ENCODE measurements around the gene NAA35. TPM values are rescaled to one million over a fixed set of nuclear protein-coding genes. Genes with fewer than 3 reads are reported as not detected.

Gene NAA35
- polyA plus RNA-seq, 2 donors, result 4.0 to 9.5 TPM

DNA sequence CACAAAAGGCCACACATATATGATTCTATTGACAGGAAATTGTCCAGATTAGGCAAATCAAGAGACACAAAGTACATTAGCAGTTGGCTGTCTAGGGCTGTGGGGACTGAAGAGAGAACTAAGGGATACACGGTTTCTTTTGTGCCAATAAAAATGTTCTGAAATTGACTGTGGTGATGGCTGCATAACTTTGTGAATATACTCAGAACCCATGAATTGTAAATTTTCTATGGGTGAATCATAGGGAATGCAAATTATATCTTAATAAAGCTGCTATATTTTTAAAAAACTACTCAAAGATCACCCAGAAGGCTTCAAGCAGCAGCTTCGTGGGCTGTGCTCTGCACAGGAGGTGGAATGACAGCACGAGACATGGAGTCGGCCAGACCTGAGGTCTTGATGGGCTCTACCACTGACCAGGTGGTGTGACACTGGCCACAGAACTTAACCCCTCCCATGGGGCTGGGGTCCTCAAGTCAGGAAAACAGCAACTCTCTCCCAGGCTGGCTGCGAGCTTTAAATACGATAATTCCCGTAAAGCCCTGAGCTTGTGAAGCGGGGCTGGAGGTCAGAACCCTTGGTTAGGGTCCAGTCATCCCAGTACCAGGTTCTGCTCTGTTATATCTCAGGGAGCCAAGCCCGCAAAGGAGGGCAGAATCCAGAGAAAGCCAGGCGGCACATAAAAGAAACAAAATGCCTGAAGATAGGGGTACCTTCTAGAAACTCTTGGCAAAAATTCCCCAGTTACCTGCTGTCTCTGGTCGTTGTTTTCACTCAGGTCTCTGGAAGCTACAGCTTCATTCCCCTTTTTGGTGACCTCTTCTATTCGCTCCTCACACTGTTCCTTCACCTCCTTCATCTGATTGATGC, 99.3 kb downstream of the NAA35 start:
- whole genome bisulfite sequencing, 2 donors, result 92 to 94% methylated on average over 12 of the region's 12 CpGs
- no peaks in the 10 kb centered on the region for H3K27me3 ChIP-seq (ENCODE audit: control insufficient read depth in 1 of 2, insufficient read depth in 2 of 2, low read length in 2 of 2)

DNA sequence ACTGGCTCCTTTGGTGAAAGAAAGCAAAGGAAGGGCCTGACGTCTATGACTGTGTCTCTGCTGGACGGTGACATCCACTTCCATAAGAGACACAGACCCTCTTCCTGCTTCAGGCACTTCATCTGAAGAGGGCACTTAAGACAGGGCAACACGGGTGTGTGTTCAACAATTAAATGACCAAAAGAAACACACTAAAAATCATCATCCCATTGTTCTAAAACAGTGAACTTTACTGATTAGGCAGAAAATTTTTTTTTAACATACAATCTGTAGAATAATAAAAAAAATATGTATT, 99.9 kb downstream of the NAA35 start:
- H3K4me1 ChIP-seq (ENCODE audit: control insufficient read depth in 2 of 2, insufficient read depth in 2 of 2, low read length in 1 of 2), result no peaks in the 10 kb centered on the region
- H3K27ac ChIP-seq (ENCODE audit: low read depth in 2 of 2, low read length in 1 of 2), result no peak overlapping the region
- H3K27me3 ChIP-seq (ENCODE audit: control insufficient read depth in 1 of 2, insufficient read depth in 2 of 2, low read length in 2 of 2), result no peaks in the 10 kb centered on the region
- H3K36me3 ChIP-seq (ENCODE audit: control insufficient read depth in 2 of 2, insufficient read depth in 2 of 2, low read length in 1 of 2), result peaks cover 0 to 2% of the 10 kb centered on the region in 2 donors
- H3K9me3 ChIP-seq (ENCODE audit: control insufficient read depth in 2 of 2, insufficient read depth in 1 of 2, low read depth in 1 of 2, low read length in 1 of 2), result no peaks in the 10 kb centered on the region
- H3K4me3 ChIP-seq (ENCODE audit: low read depth in 1 of 2, low read length in 2 of 2), result no peak overlapping the region
- WGBS, 2 donors, result 69 to 76% methylated on average over 3 of the region's 3 CpGs

More for the DNA sequence above, 99.3 kb downstream of the NAA35 start:
- H3K4me3 ChIP-seq (ENCODE audit: low read depth in 1 of 2, low read length in 2 of 2), result no peak overlapping the region
- H3K36me3 ChIP-seq (ENCODE audit: control insufficient read depth in 2 of 2, insufficient read depth in 2 of 2, low read length in 1 of 2), result peaks cover 0 to 2% of the 10 kb centered on the region in 2 donors
- H3K27ac ChIP-seq (ENCODE audit: low read depth in 2 of 2, low read length in 1 of 2), result no peak overlapping the region
- no peaks in the 10 kb centered on the region for H3K9me3 ChIP-seq (ENCODE audit: control insufficient read depth in 2 of 2, insufficient read depth in 1 of 2, low read depth in 1 of 2, low read length in 1 of 2)
- no peaks in the 10 kb centered on the region for H3K4me1 ChIP-seq (ENCODE audit: control insufficient read depth in 2 of 2, insufficient read depth in 2 of 2, low read length in 1 of 2)

DNA sequence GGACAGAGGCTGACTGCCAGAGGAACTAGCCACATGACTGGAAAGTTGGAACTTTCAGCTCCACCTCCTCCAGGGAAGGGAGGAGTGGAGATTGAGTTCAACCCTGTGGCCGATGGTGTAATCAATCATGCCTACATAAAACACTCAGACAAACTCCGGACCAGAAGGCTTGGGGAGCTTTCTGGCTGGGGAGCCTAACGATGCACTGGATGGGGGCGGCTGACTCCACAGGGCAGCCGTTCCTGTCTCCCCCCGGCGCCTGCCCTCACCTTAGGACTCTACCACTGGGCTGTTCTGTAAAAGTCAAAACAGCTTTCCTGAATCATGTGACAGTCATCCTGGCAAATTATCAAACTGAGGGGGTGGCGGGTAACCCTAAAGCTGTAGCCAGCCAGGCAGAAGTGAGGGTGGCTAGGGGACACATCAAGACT, 100.4 kb downstream of the NAA35 start:
- no peaks in the 10 kb centered on the region for H3K4me1 ChIP-seq (ENCODE audit: control insufficient read depth in 2 of 2, insufficient read depth in 2 of 2, low read length in 1 of 2)
- 48 to 50% methylated on average over 8 of the region's 8 CpGs for WGBS, 2 donors
- no peak overlapping the region for H3K27ac ChIP-seq (ENCODE audit: low read depth in 2 of 2, low read length in 1 of 2)
- peaks cover 0 to 2% of the 10 kb centered on the region in 2 donors for H3K36me3 ChIP-seq (ENCODE audit: control insufficient read depth in 2 of 2, insufficient read depth in 2 of 2, low read length in 1 of 2)
- H3K4me3 ChIP-seq (ENCODE audit: low read depth in 1 of 2, low read length in 2 of 2), result no peak overlapping the region
- H3K27me3 ChIP-seq (ENCODE audit: control insufficient read depth in 1 of 2, insufficient read depth in 2 of 2, low read length in 2 of 2), result no peaks in the 10 kb centered on the region
- no peaks in the 10 kb centered on the region for H3K9me3 ChIP-seq (ENCODE audit: control insufficient read depth in 2 of 2, insufficient read depth in 1 of 2, low read depth in 1 of 2, low read length in 1 of 2)

DNA sequence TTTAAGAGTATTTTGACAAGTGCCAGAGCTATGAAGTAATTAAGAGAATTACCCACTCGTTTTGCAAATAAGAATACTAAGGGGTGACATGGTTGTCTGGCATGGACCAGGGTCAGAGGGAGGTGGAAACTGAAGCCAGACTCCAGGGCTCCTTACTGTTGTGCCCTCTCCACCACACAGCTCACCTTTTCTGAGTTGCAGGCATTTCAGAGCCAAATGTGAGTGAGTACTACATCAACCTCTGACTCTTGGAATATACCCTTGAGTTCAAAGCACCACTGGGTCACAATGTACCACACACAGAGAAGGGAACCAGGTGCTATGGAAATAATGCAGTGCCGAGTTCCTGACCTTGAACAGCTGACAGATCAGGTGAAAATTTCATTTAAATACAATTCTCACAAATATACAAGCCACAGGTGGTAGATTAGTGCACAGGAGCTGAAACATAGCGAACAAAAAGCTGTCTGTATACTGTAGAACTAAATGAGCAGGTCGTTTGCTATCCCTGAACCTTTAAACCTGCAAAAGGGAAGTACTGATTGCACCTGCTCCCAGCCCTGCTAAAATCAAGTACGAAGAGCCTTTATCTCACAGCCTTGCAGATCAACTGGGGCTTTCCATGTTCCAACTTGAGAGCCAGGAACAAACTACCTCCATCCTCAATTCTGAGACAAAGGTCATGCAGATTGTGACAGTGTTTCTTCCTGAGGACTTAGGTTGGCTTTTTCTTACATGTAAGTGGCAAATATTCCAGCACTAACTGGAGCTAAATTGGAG, 101.4 kb downstream of the NAA35 start:
- 60 to 69% methylated on average over 5 of the region's 5 CpGs for WGBS, 2 donors
- Histone ChIP-seq H3K36me3 (ENCODE audit: control insufficient read depth in 2 of 2, insufficient read depth in 2 of 2, low read length in 1 of 2) (peaks cover 0 to 2% of the 10 kb centered on the region in 2 donors), H3K27me3 (ENCODE audit: control insufficient read depth in 1 of 2, insufficient read depth in 2 of 2, low read length in 2 of 2) (no peaks in the 10 kb centered on the region), H3K4me1 (ENCODE audit: control insufficient read depth in 2 of 2, insufficient read depth in 2 of 2, low read length in 1 of 2) (no peaks in the 10 kb centered on the region), H3K9me3 (ENCODE audit: control insufficient read depth in 2 of 2, insufficient read depth in 1 of 2, low read depth in 1 of 2, low read length in 1 of 2) (no peaks in the 10 kb centered on the region), H3K27ac (ENCODE audit: low read depth in 2 of 2, low read length in 1 of 2) (no peak overlapping the region), H3K4me3 (ENCODE audit: low read depth in 1 of 2, low read length in 2 of 2) (no peak overlapping the region)

DNA sequence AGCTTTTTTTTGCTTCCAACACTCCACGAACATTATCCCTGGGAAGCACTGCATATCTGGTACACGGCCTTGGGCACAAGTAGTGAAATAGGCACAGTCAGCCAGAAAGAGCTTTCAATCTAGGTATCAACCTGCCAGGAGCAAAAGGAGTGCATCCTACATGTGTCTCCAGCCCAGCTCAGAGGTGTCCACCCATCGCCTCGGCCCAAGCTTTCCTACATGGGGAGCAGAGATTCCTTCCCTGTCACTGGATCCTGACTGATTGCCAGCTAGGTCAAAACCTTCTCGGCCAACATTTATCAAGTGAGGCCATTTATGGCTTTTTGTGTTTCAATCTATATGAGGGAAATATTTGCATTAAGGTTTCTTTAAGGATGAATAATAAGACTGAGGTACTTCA, 102.6 kb downstream of the NAA35 start:
- no peak overlapping the region for H3K27ac ChIP-seq (ENCODE audit: low read depth in 2 of 2, low read length in 1 of 2)
- WGBS, 2 donors, result 88 to 89% methylated on average over 5 of the region's 5 CpGs
- H3K4me1 ChIP-seq (ENCODE audit: control insufficient read depth in 2 of 2, insufficient read depth in 2 of 2, low read length in 1 of 2), result no peaks in the 10 kb centered on the region
- H3K27me3 ChIP-seq (ENCODE audit: control insufficient read depth in 1 of 2, insufficient read depth in 2 of 2, low read length in 2 of 2), result no peaks in the 10 kb centered on the region
- H3K36me3 ChIP-seq (ENCODE audit: control insufficient read depth in 2 of 2, insufficient read depth in 2 of 2, low read length in 1 of 2), result peaks cover 0 to 2% of the 10 kb centered on the region in 2 donors
- no peaks in the 10 kb centered on the region for H3K9me3 ChIP-seq (ENCODE audit: control insufficient read depth in 2 of 2, insufficient read depth in 1 of 2, low read depth in 1 of 2, low read length in 1 of 2)
- no peak overlapping the region for H3K4me3 ChIP-seq (ENCODE audit: low read depth in 1 of 2, low read length in 2 of 2)

DNA sequence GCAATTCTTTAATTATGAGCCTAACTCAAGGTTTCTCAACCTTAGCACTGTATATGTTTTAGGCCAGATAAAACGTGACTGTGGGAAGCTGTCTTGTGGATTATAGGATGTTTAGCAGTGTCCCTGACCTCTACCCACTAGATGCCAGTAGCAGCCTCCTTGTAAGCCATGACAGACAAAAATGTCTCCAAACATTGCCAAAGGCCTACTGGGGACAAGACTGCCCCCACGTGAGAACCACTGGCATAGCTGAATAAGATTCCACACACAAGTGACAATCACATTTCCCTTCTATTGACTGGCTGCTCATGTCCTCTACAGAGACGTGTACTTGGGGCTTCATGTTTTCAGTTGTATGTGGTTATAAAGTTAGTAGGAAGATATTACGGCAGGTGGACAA, 103.1 kb downstream of the NAA35 start:
- no peaks in the 10 kb centered on the region for H3K27me3 ChIP-seq (ENCODE audit: control insufficient read depth in 1 of 2, insufficient read depth in 2 of 2, low read length in 2 of 2)
- no peak overlapping the region for H3K4me3 ChIP-seq (ENCODE audit: low read depth in 1 of 2, low read length in 2 of 2)
- WGBS, 2 donors, result 90 to 92% methylated on average over 4 of the region's 4 CpGs
- H3K4me1 ChIP-seq (ENCODE audit: control insufficient read depth in 2 of 2, insufficient read depth in 2 of 2, low read length in 1 of 2), result no peaks in the 10 kb centered on the region
- H3K27ac ChIP-seq (ENCODE audit: low read depth in 2 of 2, low read length in 1 of 2), result no peak overlapping the region
- peaks cover 0 to 2% of the 10 kb centered on the region in 2 donors for H3K36me3 ChIP-seq (ENCODE audit: control insufficient read depth in 2 of 2, insufficient read depth in 2 of 2, low read length in 1 of 2)
- no peaks in the 10 kb centered on the region for H3K9me3 ChIP-seq (ENCODE audit: control insufficient read depth in 2 of 2, insufficient read depth in 1 of 2, low read depth in 1 of 2, low read length in 1 of 2)

DNA sequence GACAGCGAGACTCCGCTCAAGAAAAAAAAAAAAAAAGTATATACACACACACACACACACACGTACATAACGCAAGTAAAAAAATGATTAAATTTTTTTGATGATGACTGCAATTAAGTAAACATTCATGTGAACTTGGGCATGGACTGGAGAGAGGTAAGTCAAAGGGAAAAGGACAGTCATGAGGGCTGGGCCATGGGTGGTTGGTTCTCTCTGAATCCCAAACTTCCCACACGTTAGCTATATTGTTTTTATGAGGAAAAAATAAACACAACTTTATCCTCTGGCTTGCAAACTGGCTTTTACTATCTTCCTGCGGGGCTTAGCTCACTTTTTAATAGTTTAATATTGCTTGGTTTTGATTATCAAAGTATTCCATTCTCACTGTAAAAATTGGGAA, 104.7 kb downstream of the NAA35 start:
- peaks cover 0 to 2% of the 10 kb centered on the region in 2 donors for H3K36me3 ChIP-seq (ENCODE audit: control insufficient read depth in 2 of 2, insufficient read depth in 2 of 2, low read length in 1 of 2)
- H3K27me3 ChIP-seq (ENCODE audit: control insufficient read depth in 1 of 2, insufficient read depth in 2 of 2, low read length in 2 of 2), result no peaks in the 10 kb centered on the region
- H3K4me1 ChIP-seq (ENCODE audit: control insufficient read depth in 2 of 2, insufficient read depth in 2 of 2, low read length in 1 of 2), result no peaks in the 10 kb centered on the region
- 85 to 88% methylated on average over 6 of the region's 6 CpGs for WGBS, 2 donors
- no peak overlapping the region for H3K4me3 ChIP-seq (ENCODE audit: low read depth in 1 of 2, low read length in 2 of 2)
- H3K27ac ChIP-seq (ENCODE audit: low read depth in 2 of 2, low read length in 1 of 2), result no peak overlapping the region
- H3K9me3 ChIP-seq (ENCODE audit: control insufficient read depth in 2 of 2, insufficient read depth in 1 of 2, low read depth in 1 of 2, low read length in 1 of 2), result no peaks in the 10 kb centered on the region

DNA sequence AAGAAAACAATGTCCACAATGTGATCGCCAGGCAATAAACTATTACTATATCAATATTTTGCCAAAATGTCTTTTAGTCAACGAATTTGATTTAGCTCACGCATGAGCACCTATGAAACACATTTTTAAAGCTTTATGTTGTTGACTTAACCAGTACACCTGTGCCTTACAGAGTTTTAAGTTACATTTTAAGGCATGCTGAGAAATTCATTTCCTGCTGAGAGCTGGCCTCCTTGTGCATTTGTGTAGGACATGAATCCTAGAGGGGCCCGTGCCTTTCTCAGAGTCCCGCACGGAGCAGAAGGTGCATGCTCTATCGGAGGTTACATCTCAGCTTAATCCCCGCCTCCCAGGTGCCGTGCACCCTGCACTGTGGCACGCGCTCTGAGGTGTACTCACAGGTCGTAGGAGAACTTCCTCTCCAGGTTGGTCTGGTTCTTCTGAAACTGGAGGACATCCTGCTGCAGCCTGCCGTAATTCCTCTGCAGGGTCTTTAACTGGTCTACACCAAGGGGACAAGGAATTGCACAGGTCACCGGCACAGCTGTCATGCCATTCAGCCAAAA, 105.2 kb downstream of the NAA35 start:
- no peaks in the 10 kb centered on the region for H3K9me3 ChIP-seq (ENCODE audit: control insufficient read depth in 2 of 2, insufficient read depth in 1 of 2, low read depth in 1 of 2, low read length in 1 of 2)
- H3K27ac ChIP-seq (ENCODE audit: low read depth in 2 of 2, low read length in 1 of 2), result no peak overlapping the region
- no peaks in the 10 kb centered on the region for H3K4me1 ChIP-seq (ENCODE audit: control insufficient read depth in 2 of 2, insufficient read depth in 2 of 2, low read length in 1 of 2)
- no peak overlapping the region for H3K4me3 ChIP-seq (ENCODE audit: low read depth in 1 of 2, low read length in 2 of 2)
- no peaks in the 10 kb centered on the region for H3K27me3 ChIP-seq (ENCODE audit: control insufficient read depth in 1 of 2, insufficient read depth in 2 of 2, low read length in 2 of 2)
- 84 to 90% methylated on average over 14 of the region's 14 CpGs for WGBS, 2 donors
- peaks cover 0 to 2% of the 10 kb centered on the region in 2 donors for H3K36me3 ChIP-seq (ENCODE audit: control insufficient read depth in 2 of 2, insufficient read depth in 2 of 2, low read length in 1 of 2)

DNA sequence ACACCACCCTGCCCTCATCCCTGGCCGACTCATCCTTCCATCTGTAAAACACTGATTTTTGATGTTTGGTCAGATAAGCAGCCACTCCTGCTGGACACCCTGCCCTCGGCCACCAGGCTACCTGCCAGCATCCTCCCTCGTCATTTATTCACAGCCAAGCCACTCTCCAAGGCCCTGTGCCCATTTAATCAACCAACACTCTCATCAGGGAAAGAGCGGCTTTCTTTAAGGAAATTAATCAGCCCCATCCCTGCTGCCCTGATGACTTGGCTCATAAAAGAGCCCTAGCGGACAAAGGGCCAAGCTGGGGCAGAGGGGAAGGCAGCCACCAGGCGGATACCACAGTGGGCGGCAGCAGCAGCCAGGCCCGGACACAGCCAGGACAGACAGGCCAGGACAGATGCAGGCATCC, 106.0 kb downstream of the NAA35 start:
- Histone ChIP-seq H3K9me3 (ENCODE audit: control insufficient read depth in 2 of 2, insufficient read depth in 1 of 2, low read depth in 1 of 2, low read length in 1 of 2) (no peaks in the 10 kb centered on the region), H3K4me1 (ENCODE audit: control insufficient read depth in 2 of 2, insufficient read depth in 2 of 2, low read length in 1 of 2) (no peaks in the 10 kb centered on the region), H3K36me3 (ENCODE audit: control insufficient read depth in 2 of 2, insufficient read depth in 2 of 2, low read length in 1 of 2) (peaks cover 0 to 2% of the 10 kb centered on the region in 2 donors), H3K27ac (ENCODE audit: low read depth in 2 of 2, low read length in 1 of 2) (no peak overlapping the region), H3K27me3 (ENCODE audit: control insufficient read depth in 1 of 2, insufficient read depth in 2 of 2, low read length in 2 of 2) (no peaks in the 10 kb centered on the region), H3K4me3 (ENCODE audit: low read depth in 1 of 2, low read length in 2 of 2) (no peak overlapping the region)
- WGBS, 2 donors, result 75 to 76% methylated on average over 8 of the region's 8 CpGs

Data from esophagus (tissue), 2 donors.